Fibroblast of lung (primary cell): ENCODE measurements around the gene NPTX2. TPM values are rescaled to one million over a fixed set of nuclear protein-coding genes. Genes with fewer than 3 reads are reported as not detected.

Experiments used
- DNase-seq, 2 donors: peaks; one replicate each; pipeline versions ENCODE4 v3.0.0 to v3.0.0-alpha.2; 2010; ENCODE audit warnings: low read depth in 2 of 2
- H2AFZ ChIP-seq: 2 replicates; pipeline ENCODE4 v1.5.1; 2012; ENCODE audit warnings: low read length, control low read depth, inconsistent platforms
- H3K27ac ChIP-seq: 2 replicates; pipeline ENCODE4 v1.5.1; 2011; ENCODE audit warnings: low read length, control low read depth; ENCODE audit not compliant: insufficient read depth
- H3K27me3 ChIP-seq: 2 replicates; pipeline ENCODE4 v1.5.1; 2011; ENCODE audit warnings: mild to moderate bottlenecking, low read length; ENCODE audit not compliant: control insufficient read depth, insufficient read depth
- H3K36me3 ChIP-seq: 2 replicates; pipeline ENCODE4 v1.5.1; 2011; ENCODE audit warnings: low read length; ENCODE audit not compliant: control insufficient read depth, insufficient read depth
- H3K4me1 ChIP-seq: 2 replicates; pipeline ENCODE4 v1.5.1; 2011; ENCODE audit warnings: low read length; ENCODE audit not compliant: control insufficient read depth, insufficient read depth; ENCODE audit errors: extremely low read depth
- H3K4me2 ChIP-seq: 2 replicates; pipeline ENCODE4 v1.5.1; 2011; ENCODE audit warnings: low read length, control low read depth; ENCODE audit not compliant: insufficient read depth; ENCODE audit errors: extremely low read depth
- H3K4me3 ChIP-seq, 4 experiments: fragments of 200-600 bp in 1 of 4; sonication (generic) in 1 of 4; replicated peaks in 1 of 4; 2 replicates each; pipeline ENCODE4 v1.5.1; 2011 to 2016; ENCODE audit warnings: low read length in 4 of 4, low read depth in 3 of 4, mild to moderate bottlenecking in 3 of 4, control low read depth in 2 of 4, inconsistent platforms in 1 of 4, mixed read lengths in 1 of 4; ENCODE audit not compliant: insufficient read depth in 1 of 4; ENCODE audit errors: control extremely low read depth in 1 of 4
- H3K79me2 ChIP-seq: 2 replicates; pipeline ENCODE4 v1.5.1; 2012; ENCODE audit warnings: mild to moderate bottlenecking, low read length, inconsistent platforms; ENCODE audit not compliant: control insufficient read depth, insufficient read depth
- H3K9ac ChIP-seq: 2 replicates; pipeline ENCODE4 v1.5.1; 2011; ENCODE audit warnings: mild to moderate bottlenecking, low read length, control low read depth; ENCODE audit not compliant: insufficient read depth
- H3K9me3 ChIP-seq: 2 replicates; pipeline ENCODE4 v1.5.1; 2012; ENCODE audit warnings: low read depth, low read length; ENCODE audit not compliant: control insufficient read depth, insufficient read depth
- H4K20me1 ChIP-seq: 2 replicates; pipeline ENCODE4 v1.5.1; 2011; ENCODE audit warnings: low read length; ENCODE audit not compliant: control insufficient read depth, insufficient read depth; ENCODE audit errors: extremely low read depth
- EZH2 ChIP-seq: IDR thresholded peaks from 2 replicates; pipeline ENCODE4 v1.5.1; 2012; ENCODE audit warnings: low read length, control low read depth, mild to moderate bottlenecking; ENCODE audit errors: missing control alignments
- polyA plus RNA-seq, 2 donors: library from polyadenylated mRNA; depleted of rRNA in 1 of 2; stranded (reverse) in 1 of 2; unstranded in 1 of 2; fragments of >200 nt; gene quantifications; 2 replicates each; pipeline ENCODE4 v1.2.1, GENCODE V29; 2011 to 2012; ENCODE audit warnings: missing spikeins in 1 of 2
- total RNA-seq: library from RNA; depleted of rRNA; stranded (reverse); fragments of >200 nt; gene quantifications from 2 replicates; pipeline ENCODE4 v1.2.1, GENCODE V29; 2014
- TF ChIP-seq, protein P1 (sequence below), 2 donors: IDR thresholded peaks in 1 of 2; conservative IDR thresholded peaks in 1 of 2; 1 replicate in 1 of 2; 2 replicates in 1 of 2; pipeline ENCODE4 v1.5.1; 2011 to 2012; ENCODE audit warnings: low read length in 2 of 2, control low read depth in 1 of 2, inconsistent platforms in 1 of 2, low read depth in 1 of 2, mild to moderate bottlenecking in 1 of 2

The NPTX2 gene
- total and polyA plus RNA-seq, 2 donors (not counting 1 experiment from before 2014, with no cell fraction given) = under 0.01 to 0.03 TPM

DNA sequence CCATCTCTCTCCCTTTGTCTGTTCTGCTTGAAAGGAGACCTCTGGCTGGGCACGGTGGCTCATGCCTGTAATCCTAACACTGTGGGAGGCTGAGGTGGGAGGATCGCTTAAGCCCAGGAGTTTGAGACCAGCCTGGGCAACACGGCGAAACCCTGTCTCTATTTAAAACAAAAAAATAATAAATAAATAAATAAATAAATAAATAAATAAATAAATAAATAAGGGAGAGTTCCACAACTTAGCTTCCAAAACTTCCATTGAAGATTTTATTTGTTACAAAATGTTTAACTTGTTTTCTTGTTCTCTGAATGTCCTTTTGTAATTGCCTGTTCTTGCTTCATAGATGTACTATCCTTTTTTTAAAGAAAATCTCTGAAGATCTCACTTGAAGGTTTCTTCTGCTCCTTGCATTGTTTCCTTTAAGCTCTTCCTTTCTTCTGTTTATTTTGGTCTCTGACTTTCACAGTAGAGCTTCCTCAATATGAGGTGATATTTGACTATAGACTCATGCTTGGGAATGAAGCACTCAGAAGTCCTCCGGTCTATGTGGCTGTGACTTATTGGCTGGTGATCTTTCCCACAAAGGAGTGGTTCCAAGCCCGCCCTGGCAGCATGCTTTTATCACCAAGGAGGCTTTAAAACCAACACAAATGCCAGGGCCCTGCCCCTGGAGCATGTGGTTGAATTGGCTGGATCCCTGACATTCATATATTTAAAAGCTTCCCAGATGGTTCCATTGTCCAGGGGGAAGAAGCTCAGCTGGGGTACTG lies 18.1 kb upstream of the NPTX2 start:
- Histone ChIP-seq H3K9ac (no peak overlapping the region), H3K79me2 (no peaks in the 10 kb centered on the region), H3K4me2 (no peak overlapping the region), H2AFZ (no peak overlapping the region), H3K4me1 (no peaks in the 10 kb centered on the region), H4K20me1 (no peaks in the 10 kb centered on the region), H3K4me3 (no peak overlapping the region), H3K9me3 (no peaks in the 10 kb centered on the region), H3K36me3 (no peaks in the 10 kb centered on the region), H3K27ac (no peak overlapping the region), H3K27me3 (no peaks in the 10 kb centered on the region)
- no peak for DNase-seq
- TF ChIP-seq, protein P1, sequence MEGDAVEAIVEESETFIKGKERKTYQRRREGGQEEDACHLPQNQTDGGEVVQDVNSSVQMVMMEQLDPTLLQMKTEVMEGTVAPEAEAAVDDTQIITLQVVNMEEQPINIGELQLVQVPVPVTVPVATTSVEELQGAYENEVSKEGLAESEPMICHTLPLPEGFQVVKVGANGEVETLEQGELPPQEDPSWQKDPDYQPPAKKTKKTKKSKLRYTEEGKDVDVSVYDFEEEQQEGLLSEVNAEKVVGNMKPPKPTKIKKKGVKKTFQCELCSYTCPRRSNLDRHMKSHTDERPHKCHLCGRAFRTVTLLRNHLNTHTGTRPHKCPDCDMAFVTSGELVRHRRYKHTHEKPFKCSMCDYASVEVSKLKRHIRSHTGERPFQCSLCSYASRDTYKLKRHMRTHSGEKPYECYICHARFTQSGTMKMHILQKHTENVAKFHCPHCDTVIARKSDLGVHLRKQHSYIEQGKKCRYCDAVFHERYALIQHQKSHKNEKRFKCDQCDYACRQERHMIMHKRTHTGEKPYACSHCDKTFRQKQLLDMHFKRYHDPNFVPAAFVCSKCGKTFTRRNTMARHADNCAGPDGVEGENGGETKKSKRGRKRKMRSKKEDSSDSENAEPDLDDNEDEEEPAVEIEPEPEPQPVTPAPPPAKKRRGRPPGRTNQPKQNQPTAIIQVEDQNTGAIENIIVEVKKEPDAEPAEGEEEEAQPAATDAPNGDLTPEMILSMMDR (conservative IDR thresholded peaks at IDR 0.05 in 1 of 2, IDR thresholded peaks at IDR 0.05 in 1 of 2; ENCODE audit: low read depth in 1 of 2, low read length in 2 of 2) = no peak
- no peak for TF ChIP-seq EZH2

- Histone ChIP-seq H3K36me3 (no peaks in the 10 kb centered on the region), H3K79me2 (no peaks in the 10 kb centered on the region), H3K9me3 (no peaks in the 10 kb centered on the region), H3K4me3 (no peak overlapping the region), H3K4me1 (no peaks in the 10 kb centered on the region), H4K20me1 (no peaks in the 10 kb centered on the region), H3K4me2 (no peak overlapping the region), H3K9ac (no peak overlapping the region), H3K27ac (no peak overlapping the region), H3K27me3 (no peaks in the 10 kb centered on the region), H2AFZ (no peak overlapping the region)
- TF ChIP-seq, protein P1 (conservative IDR thresholded peaks at IDR 0.05 in 1 of 2, IDR thresholded peaks at IDR 0.05 in 1 of 2; ENCODE audit: low read depth in 1 of 2, low read length in 2 of 2) = no peak
- TF ChIP-seq EZH2 = no peak
- DNase-seq = no peak
Measured at GRCh38 chr7:98599886-98600285, 17.2 kb upstream of the NPTX2 start.

- Histone ChIP-seq H3K4me3 (no peak overlapping the region), H3K9ac (no peak overlapping the region), H3K27me3 (no peaks in the 10 kb centered on the region), H3K36me3 (no peaks in the 10 kb centered on the region), H3K4me2 (no peak overlapping the region), H3K9me3 (no peaks in the 10 kb centered on the region), H4K20me1 (no peaks in the 10 kb centered on the region), H3K79me2 (no peaks in the 10 kb centered on the region), H3K27ac (no peak overlapping the region), H3K4me1 (no peaks in the 10 kb centered on the region), H2AFZ (no peak overlapping the region)
- DNase-seq = no peak
- no peak for TF ChIP-seq EZH2
- TF ChIP-seq, protein P1 (conservative IDR thresholded peaks at IDR 0.05 in 1 of 2, IDR thresholded peaks at IDR 0.05 in 1 of 2; ENCODE audit: low read depth in 1 of 2, low read length in 2 of 2) = no peak
Measured at GRCh38 chr7:98602755-98603398, 14.2 kb upstream of the NPTX2 start.
